ENCODE data around the gene GZF1.

GZF1 gene

GRCh38 chr20:23339986-23340385 is 22.0 kb upstream of the GZF1 start:
- H3K4me3 ChIP-seq (ENCODE audit: low read depth, low read length), result no peak overlapping the region
- TF ChIP-seq MAX (IDR thresholded peaks at IDR 0.05; ENCODE audit: low read depth, low read length), result no peak
- no peak for TF ChIP-seq MYC (IDR thresholded peaks at IDR 0.05; ENCODE audit: low read depth, low read length)
- no peak for TF ChIP-seq POLR2A (IDR thresholded peaks at IDR 0.05; ENCODE audit: extremely low read depth, insufficient read length)
- no peak for TF ChIP-seq CTCF (IDR thresholded peaks at IDR 0.05; ENCODE audit: low read depth, low read length)
- DNase-seq (ENCODE audit: low read depth), result no peak

- DNase-seq (ENCODE audit: low read depth), result peak; percentile 81
- no peak overlapping the region for H3K4me3 ChIP-seq (ENCODE audit: low read depth, low read length)
- no peak for TF ChIP-seq POLR2A (IDR thresholded peaks at IDR 0.05; ENCODE audit: extremely low read depth, insufficient read length)
- peak; percentile 52 for TF ChIP-seq CTCF (IDR thresholded peaks at IDR 0.05; ENCODE audit: low read depth, low read length)
These were observed 21.5 kb upstream of the GZF1 start for GRCh38 chr20:23340524-23340923.

GRCh38 chr20:23341073-23341472 is 20.9 kb upstream of the GZF1 start:
- TF ChIP-seq MYC (IDR thresholded peaks at IDR 0.05; ENCODE audit: low read depth, low read length) (no peak), POLR2A (IDR thresholded peaks at IDR 0.05; ENCODE audit: extremely low read depth, insufficient read length) (no peak), MAX (IDR thresholded peaks at IDR 0.05; ENCODE audit: low read depth, low read length) (no peak), CTCF (IDR thresholded peaks at IDR 0.05; ENCODE audit: low read depth, low read length) (no peak)
- no peak overlapping the region for H3K4me3 ChIP-seq (ENCODE audit: low read depth, low read length)
- DNase-seq (ENCODE audit: low read depth), result no peak

- H3K4me3 ChIP-seq (ENCODE audit: low read depth, low read length), result no peak overlapping the region
- DNase-seq (ENCODE audit: low read depth), result no peak
- TF ChIP-seq MYC (IDR thresholded peaks at IDR 0.05; ENCODE audit: low read depth, low read length), result no peak
- no peak for TF ChIP-seq POLR2A (IDR thresholded peaks at IDR 0.05; ENCODE audit: extremely low read depth, insufficient read length)
- TF ChIP-seq CTCF (IDR thresholded peaks at IDR 0.05; ENCODE audit: low read depth, low read length), result no peak
- no peak for TF ChIP-seq MAX (IDR thresholded peaks at IDR 0.05; ENCODE audit: low read depth, low read length)
These were observed 18.4 kb upstream of the GZF1 start for GRCh38 chr20:23343590-23343989.

GRCh38 chr20:23344336-23344735 is 17.6 kb upstream of the GZF1 start:
- peak; percentile 58 for DNase-seq (ENCODE audit: low read depth)
- no peak for TF ChIP-seq POLR2A (IDR thresholded peaks at IDR 0.05; ENCODE audit: extremely low read depth, insufficient read length)
- TF ChIP-seq MAX (IDR thresholded peaks at IDR 0.05; ENCODE audit: low read depth, low read length), result no peak
- TF ChIP-seq CTCF (IDR thresholded peaks at IDR 0.05; ENCODE audit: low read depth, low read length), result no peak
- TF ChIP-seq MYC (IDR thresholded peaks at IDR 0.05; ENCODE audit: low read depth, low read length), result no peak
- H3K4me3 ChIP-seq (ENCODE audit: low read depth, low read length), result no peak overlapping the region

GRCh38 chr20:23346002-23346401 is 16.0 kb upstream of the GZF1 start:
- DNase-seq (ENCODE audit: low read depth), result no peak
- H3K4me3 ChIP-seq (ENCODE audit: low read depth, low read length), result no peak overlapping the region
- TF ChIP-seq MAX (IDR thresholded peaks at IDR 0.05; ENCODE audit: low read depth, low read length) (no peak), POLR2A (IDR thresholded peaks at IDR 0.05; ENCODE audit: extremely low read depth, insufficient read length) (no peak), CTCF (IDR thresholded peaks at IDR 0.05; ENCODE audit: low read depth, low read length) (no peak), MYC (IDR thresholded peaks at IDR 0.05; ENCODE audit: low read depth, low read length) (no peak)
